GM12878 (cell line): Measurements from ENCODE around the gene CTPS1. TPM values are rescaled to one million over a fixed set of nuclear protein-coding genes. Genes with fewer than 3 reads are reported as not detected.

Experiments
- ATAC-seq: fragments of 200-7000 bp; cut with Tn5 transposase; 3 replicates; pipeline ENCODE4 v1.9.1; 2020; ENCODE audit warnings: mild to moderate bottlenecking, moderate library complexity
- BruUV-seq: library from RNA; stranded (reverse); fragments of 400-500 nt; replicated peaks from 2 replicates; lab custom pipeline; 2021; lab: Mats Ljungman, UMichigan
- CTCF ChIA-PET: fragments of 300-600 bp; sonication (Branson Sonifier 250); formaldehyde crosslinking; extraction: SDS; loops from one replicate; lab custom pipeline; 2021; ENCODE audit warnings: inconsistent platforms; lab: Yijun Ruan, JAX
- POLR2A ChIA-PET: fragments of 350-600 bp; formaldehyde crosslinking; extraction: SDS; loops from one replicate; lab custom pipeline; 2021; ENCODE audit warnings: inconsistent platforms; lab: Charles Lee
- RAD21 ChIA-PET: fragments of 300-600 bp; sonication (Branson Sonifier 250); formaldehyde crosslinking; loops from one replicate; lab custom pipeline; 2023; ENCODE audit warnings: antibody characterized with exemption; ENCODE audit not compliant: unreplicated experiment; lab: Charles Lee
- SMC1A ChIA-PET: fragments of 300-600 bp; sonication (Branson Sonifier 250); formaldehyde crosslinking; loops from one replicate; lab custom pipeline; 2023; ENCODE audit not compliant: unreplicated experiment, uncharacterized antibody; lab: Charles Lee
- DNase-seq: peaks from one replicate; pipeline ENCODE4 v3.0.0-alpha.2; 2011; ENCODE audit warnings: low read depth, low spot score
- FAIRE-seq: peaks from 3 replicates; lab custom pipeline; 2011; peaks lifted over from hg19 to GRCh38; lab: Jason Lieb, UNC
- H2AFZ ChIP-seq: 2 replicates; pipeline ENCODE4 v1.6.0; 2011; ENCODE audit warnings: low read depth, low read length, control low read depth; ENCODE audit not compliant: control insufficient read depth
- H3K27ac ChIP-seq: 2 replicates; pipeline ENCODE4 v1.5.1; 2011; ENCODE audit warnings: control low read depth; ENCODE audit not compliant: control insufficient read depth, insufficient read depth
- H3K27me3 ChIP-seq, 2 experiments: replicated peaks in 1 of 2; 2 replicates each; pipeline versions ENCODE4 v1.6.0 to v1.6.1; 2011; ENCODE audit warnings: low read length in 1 of 2; ENCODE audit not compliant: control insufficient read depth in 2 of 2, insufficient read depth in 2 of 2
- H3K36me3 ChIP-seq, 2 experiments: 2 replicates each; pipeline ENCODE4 v1.5.1; 2011; ENCODE audit warnings: low read length in 1 of 2; ENCODE audit not compliant: control insufficient read depth in 2 of 2, insufficient read depth in 2 of 2
- H3K4me1 ChIP-seq: 2 replicates; pipeline ENCODE4 v1.6.1; 2011; ENCODE audit warnings: mild to moderate bottlenecking, low read length, moderate library complexity, mixed read lengths; ENCODE audit not compliant: control insufficient read depth, insufficient read depth
- H3K4me2 ChIP-seq: 2 replicates; pipeline ENCODE4 v1.6.0; 2011; ENCODE audit warnings: control low read depth; ENCODE audit not compliant: control insufficient read depth, insufficient read depth
- H3K4me3 ChIP-seq: fragments of 200-600 bp; sonication (generic); 2 replicates; pipeline ENCODE4 v1.5.1; 2016
- H3K79me2 ChIP-seq: 2 replicates; pipeline ENCODE4 v1.6.0; 2011; ENCODE audit warnings: low read length; ENCODE audit not compliant: control insufficient read depth, insufficient read depth
- H3K9ac ChIP-seq: 2 replicates; pipeline ENCODE4 v1.8.0; 2011; ENCODE audit warnings: low read length, control low read depth, mixed read lengths; ENCODE audit not compliant: control insufficient read depth, insufficient read depth
- H3K9me3 ChIP-seq: replicated peaks from 3 replicates; pipeline ENCODE4 v1.5.1; 2011; ENCODE audit warnings: mild to moderate bottlenecking, low read length; ENCODE audit not compliant: control insufficient read depth, insufficient read depth
- H4K20me1 ChIP-seq: 2 replicates; pipeline ENCODE4 v1.6.0; 2011; ENCODE audit not compliant: control insufficient read depth, insufficient read depth
- JUNB ChIP-seq: IDR thresholded peaks from 2 replicates; pipeline ENCODE4 v1.6.1; 2016; ENCODE audit warnings: antibody characterized with exemption, mild to moderate bottlenecking
- MAX ChIP-seq: IDR thresholded peaks from 2 replicates; pipeline ENCODE4 v1.6.1; 2012; ENCODE audit warnings: low read depth, low read length, improper control_type of control experiment
- NBN ChIP-seq: fragments of 450-650 bp; IDR thresholded peaks from 2 replicates; pipeline ENCODE4 v1.6.1; 2016
- PAX8 ChIP-seq: fragments of 450-650 bp; IDR thresholded peaks from 2 replicates; pipeline ENCODE4 v1.6.1; 2017; ENCODE audit warnings: mild to moderate bottlenecking, moderate library complexity
- PKNOX1 ChIP-seq: fragments of 450-650 bp; IDR thresholded peaks from 2 replicates; pipeline ENCODE4 v1.6.1; 2016; ENCODE audit warnings: mild to moderate bottlenecking
- TCF3 ChIP-seq: IDR thresholded peaks from 2 replicates; pipeline ENCODE4 v1.6.1; 2012; ENCODE audit warnings: low read depth, mild to moderate bottlenecking, low read length, borderline replicate concordance; ENCODE audit not compliant: insufficient read depth
- WGBS: methylation state at CpG from one replicate; pipeline ENCODE4 v1.1.6; 2016; ENCODE audit warnings: low lambda C conversion rate; ENCODE audit not compliant: insufficient replicate concordance, insufficient coverage; ENCODE audit errors: missing lambda C conversion rate; 5-methylcytosine and 5-hydroxymethylcytosine counted together
- in situ Hi-C: fragments of 300-500 bp; cut with MboI; formaldehyde crosslinking; loops from 9 replicates; pipeline ENCODE4 v1.14.3; 2018; ENCODE audit warnings: mixed read lengths
- intact Hi-C: fragments of 100-400 bp; cut with micrococcal nuclease; formaldehyde crosslinking; loops from one replicate; pipeline ENCODE4 v1.14.2; 2022; ENCODE audit not compliant: unreplicated experiment
- polyA plus RNA-seq, 11 experiments: library from polyadenylated mRNA; depleted of rRNA in 4 of 11; unstranded in 6 of 11; stranded (reverse) in 5 of 11; fragments of >200 nt; fragmentation: Nextera tagmentation in 4 of 11; fragmentation: Illumina TruSeq in 1 of 11; extraction: Ambion mirVana in 4 of 11; extraction: Trizol in 1 of 11; gene quantifications; 1 replicate in 1 of 11; 2 replicates in 10 of 11; pipeline versions ENCODE4 v1.2.1 to v1.2.3, GENCODE V29; 2011 to 2016; ENCODE audit warnings: inconsistent platforms in 2 of 11, missing spikeins in 2 of 11, low read depth in 1 of 11
- total RNA-seq, 4 experiments: library from RNA; depleted of rRNA in 3 of 4; stranded (reverse); fragments of >200 nt in 3 of 4; fragmentation: Illumina TruSeq in 1 of 4; extraction: Trizol in 1 of 4; gene quantifications; 2 replicates each; pipeline versions ENCODE4 v1.2.1 to v1.2.3, GENCODE V29; 2013 to 2021

CTPS1 gene
- total and polyA plus RNA-seq, 10 of the 15 experiments (the other 5 are each of a cell fraction or from before 2014, with no cell fraction given): 27.5 to 106 (median 62.8) TPM

- ATAC-seq (no peak), DNase-seq (no peak), FAIRE-seq (no peak)
- peak overlapping the region; percentile 39; the same call in 1 of the 2 replicates for H3K4me2 ChIP-seq
- no peaks in the 10 kb centered on the region; the same call in 1 of the 2 replicates for H4K20me1 ChIP-seq
- intact Hi-C loops: no loop called here
- H3K9ac ChIP-seq: no peak overlapping the region
- BruUV-seq: no TSS peak
- H3K4me1 ChIP-seq: peaks cover 4% of the 10 kb centered on the region; the same call in 1 of the 2 replicates
- 100% methylated on average over 1 of the region's 1 CpG for WGBS
- SMC1A ChIA-PET: interaction anchor here (0.7 to 3.2 kb wide), 4 partner anchors 8 to 20 kb away, joined by 3 to 13 read pairs (median 4); no protein-coding TSS in a partner anchor
- CTCF ChIA-PET: interaction anchor here (0.6 to 1.4 kb wide), 2 partner anchors 20 to 228 kb away, joined by 3 to 4 read pairs; no protein-coding TSS in a partner anchor
- POLR2A ChIA-PET: interaction anchor here (0.5 to 1.9 kb wide), 2 partner anchors 20 to 431 kb away, joined by 3 to 6 read pairs; no protein-coding TSS in a partner anchor
- no peaks in the 10 kb centered on the region for H3K27me3 ChIP-seq
- H3K4me3 ChIP-seq: no peak overlapping the region
- H3K79me2 ChIP-seq: peaks cover 43% of the 10 kb centered on the region
- TF ChIP-seq TCF3 (no peak), PAX8 (no peak), PKNOX1 (no peak), NBN (no peak)
- TF ChIP-seq, all 136 proteins: peak for 0
- H3K9me3 ChIP-seq: no peaks in the 10 kb centered on the region
- H3K27ac ChIP-seq: no peak overlapping the region
- peaks cover 12 to 17% of the 10 kb centered on the region in 2 experiments for H3K36me3 ChIP-seq
- RAD21 ChIA-PET: interaction anchor here (0.6 kb wide), 1 partner anchor 30 kb away, joined by 3 read pairs; no protein-coding TSS in a partner anchor
- H2AFZ ChIP-seq: no peak overlapping the region
- in situ Hi-C loops: no loop called here
Measured at GRCh38 chr1:40983286-40983685, 3.8 kb downstream of the CTPS1 start.

- peaks cover 14 to 20% of the 10 kb centered on the region in 2 experiments for H3K36me3 ChIP-seq
- in situ Hi-C loops: no loop called here
Measured at GRCh38 chr1:40984066-40984465, 4.6 kb downstream of the CTPS1 start.

More at GRCh38 chr1:40984066-40984465, 4.6 kb downstream of the CTPS1 start:
- Histone ChIP-seq H3K4me1 (peaks cover 4% of the 10 kb centered on the region; the same call in 1 of the 2 replicates), H3K79me2 (peaks cover 43% of the 10 kb centered on the region), H3K9ac (no peak overlapping the region), H3K27me3 (no peaks in the 10 kb centered on the region), H2AFZ (no peak overlapping the region), H3K9me3 (no peaks in the 10 kb centered on the region), H3K4me2 (0 out of 2 replicates have a peak overlapping the region, but pooled peaks have one; percentile 23), H3K4me3 (no peak overlapping the region), H3K27ac (no peak overlapping the region), H4K20me1 (no peaks in the 10 kb centered on the region; the same call in 1 of the 2 replicates)
- ChIA-PET SMC1A (interaction anchor here (0.9 to 3.2 kb wide), 4 partner anchors 9 to 19 kb away, joined by 3 to 13 read pairs (median 6); no protein-coding TSS in a partner anchor), CTCF (interaction anchor here (0.6 to 2.5 kb wide), 3 partner anchors 20 to 229 kb away, joined by 3 to 9 read pairs (median 4); no protein-coding TSS in a partner anchor), POLR2A (no interaction called here), RAD21 (interaction anchor here (1.8 kb wide), 1 partner anchor 20 kb away, joined by 8 read pairs; no protein-coding TSS in a partner anchor)
- ATAC-seq (no peak), DNase-seq (no peak), FAIRE-seq (no peak)
- TF ChIP-seq JUNB: 0 out of 2 replicates have a peak, but pooled peaks have one; percentile 27
- no peak for TF ChIP-seq MAX
- no TSS peak for BruUV-seq
- WGBS: 96% methylated on average over 2 of the region's 2 CpGs
- intact Hi-C loops: no loop called here
